ENCODE data around the gene CA5B. TPM values are rescaled to one million over a fixed set of nuclear protein-coding genes. Genes with fewer than 3 reads are reported as not detected.
"Not testable (repeated sequence)": the region's sequence is repeated elsewhere in the genome, so short reads cannot be mapped to it uniquely, and the experiment has no call there.

Gene CA5B
- total RNA-seq, 2 experiments from 2014 or later, result 6.0 to 7.3 TPM

DNA sequence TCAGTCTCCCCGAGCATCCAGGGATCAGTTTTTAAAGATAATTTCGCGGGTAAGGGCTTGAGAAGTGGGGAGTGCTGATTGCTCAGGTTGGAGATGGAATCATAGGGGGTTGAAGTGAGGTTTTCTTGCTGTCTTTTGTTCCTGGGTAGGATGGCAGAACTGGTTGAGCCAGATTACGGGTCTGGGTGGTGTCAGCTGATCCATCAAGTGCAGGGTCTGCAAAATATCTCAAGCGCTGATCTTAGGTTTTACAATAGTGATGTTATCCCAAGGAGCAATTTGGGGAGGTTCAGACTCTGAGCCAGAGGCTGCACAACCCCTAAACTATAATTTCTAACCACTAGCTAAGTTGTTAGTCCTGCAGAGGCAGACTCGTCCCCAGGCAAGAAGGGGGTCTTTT, 8.6 kb downstream of the CA5B start:
- CTCF ChIA-PET, POLR2A ChIA-PET: not testable (repeated sequence)

DNA sequence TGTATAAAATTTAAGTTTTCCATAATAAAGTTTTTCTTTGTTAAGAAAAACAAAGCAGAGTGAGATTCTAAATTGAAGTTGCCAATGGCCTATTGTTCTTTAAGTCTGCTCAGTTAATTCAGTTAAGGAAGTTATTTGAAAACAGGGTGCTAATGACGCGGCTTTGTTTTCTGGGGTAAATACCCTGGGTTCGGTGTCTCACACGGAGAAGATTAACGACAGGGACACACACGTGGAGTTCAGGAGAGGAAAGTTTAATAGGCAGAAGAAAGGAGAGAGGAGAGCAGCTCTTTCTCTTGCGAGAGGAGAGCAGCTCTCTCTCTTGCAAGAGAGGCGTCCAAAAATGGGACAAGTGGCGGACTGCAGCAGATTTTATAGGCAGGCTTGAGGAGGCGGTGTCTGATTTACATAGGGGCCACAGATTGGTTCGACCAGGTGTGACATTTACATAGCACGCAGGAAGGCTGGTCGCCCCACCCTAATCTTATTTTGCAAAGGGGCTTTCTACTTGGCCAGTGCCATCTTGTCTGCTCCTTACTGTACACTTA, 9.6 kb downstream of the CA5B start:
- POLR2A ChIA-PET, result no interaction called here
- CTCF ChIA-PET, result interaction anchor here (2.1 kb wide), 1 partner anchor 9 kb away, joined by 6 read pairs; the partner anchor contains the start of gene CA5B

DNA sequence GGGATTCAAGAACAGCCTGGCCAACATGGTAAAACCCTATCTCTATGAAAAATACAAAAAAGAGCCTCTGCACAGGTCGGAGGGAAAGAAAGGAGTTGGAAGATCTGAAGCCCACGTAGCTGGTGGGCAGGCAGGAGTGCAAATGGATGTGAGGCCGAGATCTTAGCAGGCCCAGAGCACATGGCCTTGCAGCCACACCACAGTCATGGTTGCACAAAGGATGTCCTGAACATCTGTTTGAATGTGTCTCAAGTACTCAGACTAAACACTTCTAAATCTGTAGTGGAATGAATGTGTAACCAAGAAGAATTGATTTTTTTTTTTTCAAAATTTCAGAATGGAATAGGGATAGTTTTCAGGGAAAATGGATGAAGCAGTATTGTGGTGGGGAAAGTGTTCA, 10.8 kb downstream of the CA5B start:
- CTCF ChIA-PET, result interaction anchor here (2.1 kb wide), 1 partner anchor 10 kb away, joined by 6 read pairs; the partner anchor contains the start of gene CA5B
- POLR2A ChIA-PET, result interaction anchor here (1.1 kb wide), 1 partner anchor 10 kb away, joined by 5 read pairs; the partner anchor contains the start of gene CA5B

DNA sequence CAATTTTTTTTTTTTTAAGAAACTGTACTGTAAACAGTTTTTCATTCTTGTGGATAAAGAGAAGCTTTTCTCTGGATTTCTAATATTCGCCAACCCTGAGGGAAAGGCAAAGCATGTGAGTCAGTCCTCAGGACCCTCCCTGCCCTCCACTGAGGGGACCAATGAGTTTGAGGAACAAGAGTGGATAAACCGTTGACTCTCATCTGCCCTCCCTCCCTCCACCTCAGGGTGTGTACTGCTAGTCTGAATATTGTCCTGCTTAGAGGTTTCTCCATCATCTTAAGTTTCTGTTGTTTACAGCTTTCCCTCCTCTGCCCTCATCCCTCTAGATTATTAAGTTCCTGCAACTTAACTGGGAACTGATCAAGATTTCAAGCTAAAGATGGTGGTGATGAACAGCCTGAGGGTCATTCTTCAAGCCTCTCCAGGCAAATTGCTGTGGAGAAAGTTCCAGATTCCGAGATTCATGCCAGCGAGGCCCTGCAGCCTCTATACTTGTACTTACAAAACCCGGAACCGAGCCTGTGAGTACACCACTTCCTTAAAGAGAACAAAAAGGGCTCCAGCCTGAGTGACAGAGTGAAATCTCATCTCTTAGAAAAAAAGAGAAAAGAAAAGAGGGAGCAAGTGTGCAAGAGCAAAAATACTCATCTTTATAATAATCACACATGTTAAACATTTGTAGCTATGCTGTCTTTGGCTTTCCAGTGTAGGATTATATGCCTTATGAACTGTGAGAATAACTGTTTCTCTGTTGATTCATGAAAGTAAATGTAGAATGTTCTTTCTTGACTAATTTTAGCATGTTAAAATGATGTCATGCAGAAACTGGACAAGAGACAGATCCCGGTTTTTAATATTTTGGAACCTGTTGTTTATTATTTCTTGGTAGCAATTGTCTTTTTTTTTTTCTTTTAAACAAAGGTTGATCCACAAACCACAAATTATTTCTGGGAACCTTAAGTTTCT, 11.9 kb downstream of the CA5B start:
- ChIA-PET POLR2A (interaction anchor here (1.1 kb wide), 1 partner anchor 11 kb away, joined by 5 read pairs; the partner anchor contains the start of gene CA5B), CTCF (no interaction called here)

DNA sequence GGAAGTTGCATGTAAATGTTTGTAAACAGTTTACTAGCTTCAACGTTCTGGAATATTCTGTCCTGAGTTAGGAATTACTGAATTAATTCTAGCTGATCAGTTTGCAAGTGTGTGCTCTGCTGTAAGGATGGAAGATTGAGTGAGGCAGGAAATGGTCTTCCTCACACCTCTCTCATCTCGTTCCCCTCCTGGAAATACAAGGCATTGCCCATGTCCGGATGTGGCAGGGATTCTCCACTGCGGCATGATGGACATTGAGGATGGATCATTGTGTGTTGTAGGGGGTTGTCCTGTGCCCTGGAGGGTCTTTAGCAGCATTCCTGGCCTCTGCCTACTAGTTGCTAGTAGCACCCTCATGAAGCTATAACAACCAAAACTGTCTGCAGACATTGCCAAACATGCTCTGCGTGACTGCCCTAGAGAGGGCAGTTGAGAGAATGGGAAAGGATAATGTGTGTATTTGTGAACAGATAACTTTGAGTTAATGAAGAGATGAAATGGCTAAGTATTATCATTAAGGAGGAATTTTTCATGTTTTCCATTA, 12.6 kb downstream of the CA5B start:
- CTCF ChIA-PET, result no interaction called here

DNA sequence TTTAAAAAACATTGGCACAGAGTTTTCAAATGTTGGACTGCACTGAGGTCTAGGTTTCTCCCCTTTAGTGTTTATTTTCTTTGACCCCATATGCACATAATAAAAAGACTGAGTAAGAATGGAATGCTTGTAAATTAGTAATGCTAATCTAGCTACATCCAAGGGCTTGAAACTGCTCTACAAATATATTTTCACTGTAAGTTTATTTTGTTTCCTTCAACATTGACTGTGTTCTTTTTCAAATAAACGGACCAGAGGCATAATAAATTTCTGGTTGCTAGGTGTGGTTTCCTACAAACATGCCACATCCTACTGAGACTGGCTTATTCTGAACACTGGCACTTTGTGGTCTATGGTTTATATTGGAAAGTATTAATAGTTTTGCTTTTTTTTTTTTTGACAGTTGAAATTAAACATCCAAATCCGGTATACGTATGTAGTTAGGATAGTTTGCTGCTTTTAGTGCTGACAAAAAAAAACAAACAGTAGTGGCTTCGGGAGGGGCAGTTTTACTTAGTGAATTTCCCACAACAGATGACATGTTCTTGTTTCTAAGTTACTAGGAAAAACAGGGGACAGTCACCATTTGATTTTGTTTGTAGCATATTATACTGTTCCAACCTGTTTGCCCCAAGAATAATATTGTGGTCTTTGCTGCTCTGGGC, 13.2 kb downstream of the CA5B start:
- POLR2A ChIA-PET, result no interaction called here
- CTCF ChIA-PET, result no interaction called here

More for the DNA sequence above, 12.6 kb downstream of the CA5B start:
- POLR2A ChIA-PET, result no interaction called here

DNA sequence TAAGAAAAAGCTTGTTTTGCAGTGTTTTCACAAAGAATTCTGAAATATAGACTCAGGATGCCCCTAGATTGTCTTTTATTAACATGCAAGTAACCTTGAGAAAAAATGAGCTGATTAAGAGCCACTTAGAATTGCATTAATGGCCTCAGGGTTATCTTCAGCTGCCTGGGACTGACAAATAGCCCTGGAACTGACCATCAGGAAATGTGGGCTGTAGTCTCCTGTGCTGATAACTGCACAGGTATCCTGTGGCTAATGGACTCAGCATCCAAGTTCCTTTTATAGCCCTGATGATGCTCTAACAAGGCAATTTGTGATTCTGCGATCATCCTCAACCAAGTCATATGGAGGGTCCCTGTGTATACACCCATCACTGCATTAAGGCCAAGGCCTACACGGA, 17.0 kb downstream of the CA5B start:
- ChIA-PET CTCF (no interaction called here), POLR2A (no interaction called here)

DNA sequence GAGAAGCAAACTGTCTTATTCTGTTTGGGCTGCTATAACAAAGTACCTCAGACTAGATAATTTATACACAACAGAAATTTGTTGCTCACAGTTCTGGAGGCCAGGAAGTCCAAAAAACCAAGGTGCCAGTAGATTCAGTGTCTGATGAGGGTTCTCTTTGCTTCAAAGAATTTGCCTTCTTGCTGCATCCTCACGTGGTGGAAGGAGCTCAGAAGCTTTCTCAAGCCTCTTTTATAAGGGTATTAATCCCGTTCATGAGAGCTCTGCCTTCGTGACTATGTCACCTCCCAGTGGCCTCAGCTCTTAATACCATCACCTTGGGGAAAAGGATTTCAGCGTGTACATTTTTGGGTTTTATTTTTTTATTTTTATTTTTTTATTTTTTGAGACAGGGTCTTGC, 20.1 kb downstream of the CA5B start:
- CTCF ChIA-PET, result no interaction called here
- POLR2A ChIA-PET, result no interaction called here

DNA sequence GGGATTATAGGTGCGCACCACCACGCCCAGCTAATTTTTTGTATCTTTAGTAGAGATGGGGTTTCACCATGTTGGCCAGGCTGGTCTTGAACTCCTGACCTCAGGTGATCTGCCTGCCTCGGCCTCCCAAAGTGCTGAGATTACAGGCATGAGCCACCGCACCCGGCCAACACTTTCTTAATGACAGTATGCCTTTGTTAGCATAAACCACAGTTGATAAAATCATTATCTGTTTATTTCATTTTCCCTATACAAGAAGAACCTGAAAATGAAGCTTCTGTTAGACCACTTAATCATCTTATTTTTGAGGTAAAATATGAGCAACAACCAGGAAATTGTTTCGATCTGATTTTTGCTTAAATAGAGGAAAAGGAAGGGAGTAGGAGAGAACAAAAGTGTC, 21.8 kb downstream of the CA5B start:
- POLR2A ChIA-PET, result interaction anchor here (1.4 kb wide), 1 partner anchor 21 kb away, joined by 3 read pairs; the partner anchor contains the start of gene CA5B

DNA sequence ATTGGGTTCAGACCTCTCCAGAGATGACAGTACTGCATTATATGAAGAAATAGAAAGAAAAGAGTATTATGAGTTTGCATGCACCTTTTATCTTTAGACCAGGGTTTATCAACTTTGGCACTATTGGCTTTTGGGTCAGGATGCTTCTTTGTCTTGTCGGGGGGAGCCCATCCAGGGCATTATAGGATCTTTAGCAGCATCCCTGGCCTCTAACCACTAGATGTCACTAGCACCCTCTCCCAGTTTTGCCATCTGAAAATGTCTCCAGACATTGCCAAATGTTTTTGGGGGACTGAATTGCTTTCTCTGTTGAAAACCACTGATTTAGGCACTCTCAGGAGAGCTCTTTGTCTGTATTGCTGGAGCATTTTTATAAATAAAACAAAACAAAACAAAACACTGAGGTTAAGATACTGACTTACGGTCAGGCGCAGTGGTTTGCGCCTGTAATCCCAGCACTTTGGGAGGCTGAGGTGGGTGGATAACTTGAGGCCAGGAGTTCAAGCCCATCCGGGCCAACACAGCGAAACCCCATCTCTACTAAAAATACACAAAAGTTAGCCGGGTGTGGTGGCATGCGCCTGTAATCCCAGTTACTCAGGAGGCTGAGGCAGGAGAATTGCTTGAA, 23.6 kb downstream of the CA5B start:
- ChIA-PET POLR2A (no interaction called here), CTCF (no interaction called here)

More for the DNA sequence above, 21.8 kb downstream of the CA5B start:
- CTCF ChIA-PET, result not testable (repeated sequence)

DNA sequence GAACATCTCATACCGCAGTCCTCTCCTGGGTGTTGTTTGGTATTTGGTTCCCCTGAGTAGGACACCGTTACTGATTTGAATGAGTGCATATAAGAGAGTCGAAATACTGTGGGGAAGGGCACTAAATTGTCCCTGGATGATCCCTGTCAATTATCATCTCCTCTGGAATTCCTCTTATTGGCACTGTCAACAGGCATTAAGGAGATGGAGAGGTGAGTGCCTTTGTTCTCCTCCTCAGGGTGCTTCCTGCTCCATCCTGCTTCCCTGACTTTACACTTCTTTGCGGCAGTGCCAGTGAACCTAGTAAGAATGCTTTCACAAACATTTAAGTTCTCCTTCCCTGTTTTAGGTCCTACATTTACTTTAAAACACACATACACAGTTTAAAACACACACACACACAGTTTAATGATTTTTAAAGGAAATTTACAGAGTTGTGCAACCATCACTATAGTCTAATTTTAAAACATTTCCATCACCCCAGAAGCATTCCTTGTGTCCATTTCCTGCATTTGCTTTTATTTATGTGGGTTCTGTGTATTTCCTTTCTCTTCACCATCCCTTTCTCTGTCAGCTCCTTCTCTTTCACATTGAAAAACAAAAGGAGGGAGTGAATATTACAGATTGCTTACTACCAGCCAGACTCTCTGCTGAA, 31.4 kb downstream of the CA5B start:
- ChIA-PET CTCF (no interaction called here), POLR2A (no interaction called here)

DNA sequence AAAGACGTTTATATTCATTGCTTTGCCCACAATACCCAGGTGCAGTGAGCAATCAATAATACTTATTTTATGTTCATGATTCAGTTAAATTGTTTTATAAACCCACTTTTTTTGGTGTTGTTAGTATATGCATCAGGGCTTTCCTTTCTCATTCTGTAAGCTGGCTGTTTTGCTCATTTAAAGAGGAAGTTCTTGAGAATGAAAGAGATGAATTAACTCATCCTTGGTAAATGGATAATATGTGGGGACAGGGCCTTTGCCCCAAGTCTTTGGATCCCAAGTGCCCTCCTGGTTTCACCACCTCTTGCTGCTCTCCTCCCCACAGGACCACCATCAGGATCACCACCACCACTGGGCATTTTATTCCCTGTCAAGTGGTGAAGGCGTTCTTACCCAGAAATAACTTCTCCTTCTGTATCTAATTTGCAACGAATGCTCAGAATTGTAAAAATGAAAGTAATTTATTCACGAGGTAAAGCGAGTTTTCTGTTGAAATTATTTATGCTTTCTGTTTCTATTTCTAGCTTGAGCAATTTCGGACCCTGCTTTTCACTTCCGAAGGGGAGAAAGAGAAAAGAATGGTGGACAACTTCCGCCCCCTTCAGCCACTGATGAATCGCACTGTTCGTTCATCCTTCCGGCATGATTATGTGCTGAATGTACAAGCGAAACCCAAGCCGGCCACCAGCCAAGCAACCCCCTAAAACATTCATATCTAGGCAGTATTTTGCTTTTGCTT, 44.1 kb downstream of the CA5B start:
- ChIA-PET POLR2A (interaction anchor here (1.0 kb wide), 1 partner anchor 73 kb away, joined by 6 read pairs; the partner anchor contains the start of gene AP1S2), CTCF (no interaction called here)

DNA sequence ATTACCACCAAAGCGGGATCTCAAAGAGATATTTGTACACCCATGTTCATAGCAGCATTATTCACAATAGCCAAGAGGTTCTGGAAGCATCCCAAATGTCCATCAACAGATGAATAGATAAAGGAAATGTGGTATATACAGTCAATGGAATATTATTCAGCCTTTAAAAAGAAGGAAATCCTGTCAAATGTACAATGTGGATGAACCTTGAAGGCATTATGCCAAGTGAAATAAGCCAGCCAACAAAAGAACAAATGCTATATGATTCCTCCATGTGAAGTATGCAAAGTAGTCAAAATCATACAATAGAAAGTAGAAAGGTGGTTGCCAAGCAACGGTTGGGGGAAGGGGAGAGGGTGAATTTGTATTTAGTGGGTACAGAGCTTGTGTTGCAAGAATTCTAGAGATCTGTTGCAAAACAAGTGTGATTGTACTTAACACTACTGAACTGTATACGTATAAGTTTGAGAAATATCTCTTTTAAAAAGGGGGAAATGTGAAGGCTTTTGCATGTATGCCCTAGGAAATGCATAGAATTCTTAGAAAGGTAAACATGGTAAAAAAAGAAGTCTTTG, 47.2 kb downstream of the CA5B start:
- ChIA-PET CTCF (no interaction called here), POLR2A (interaction anchor here (0.6 kb wide), 1 partner anchor 9 kb away, joined by 6 read pairs; no protein-coding TSS in a partner anchor)

DNA sequence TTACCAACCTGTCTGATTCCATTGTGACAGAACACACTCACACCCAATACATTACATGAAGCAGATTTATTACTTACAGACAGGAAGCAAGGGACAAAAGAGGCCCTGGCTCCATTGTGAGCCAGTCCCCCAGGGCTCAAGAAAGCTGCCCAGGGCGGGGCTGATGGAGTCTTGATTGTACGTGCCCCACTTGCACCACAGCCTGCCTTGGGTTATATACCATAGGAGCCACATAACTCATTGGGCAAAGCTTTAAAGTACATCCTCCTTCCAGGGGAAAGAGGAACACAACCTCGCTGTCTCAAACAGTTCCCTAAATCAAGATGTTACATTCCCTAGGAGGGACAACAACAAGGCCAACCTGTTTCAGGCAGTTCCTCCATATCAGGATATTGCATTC, 48.8 kb downstream of the CA5B start:
- CTCF ChIA-PET, result no interaction called here
- POLR2A ChIA-PET, result no interaction called here

DNA sequence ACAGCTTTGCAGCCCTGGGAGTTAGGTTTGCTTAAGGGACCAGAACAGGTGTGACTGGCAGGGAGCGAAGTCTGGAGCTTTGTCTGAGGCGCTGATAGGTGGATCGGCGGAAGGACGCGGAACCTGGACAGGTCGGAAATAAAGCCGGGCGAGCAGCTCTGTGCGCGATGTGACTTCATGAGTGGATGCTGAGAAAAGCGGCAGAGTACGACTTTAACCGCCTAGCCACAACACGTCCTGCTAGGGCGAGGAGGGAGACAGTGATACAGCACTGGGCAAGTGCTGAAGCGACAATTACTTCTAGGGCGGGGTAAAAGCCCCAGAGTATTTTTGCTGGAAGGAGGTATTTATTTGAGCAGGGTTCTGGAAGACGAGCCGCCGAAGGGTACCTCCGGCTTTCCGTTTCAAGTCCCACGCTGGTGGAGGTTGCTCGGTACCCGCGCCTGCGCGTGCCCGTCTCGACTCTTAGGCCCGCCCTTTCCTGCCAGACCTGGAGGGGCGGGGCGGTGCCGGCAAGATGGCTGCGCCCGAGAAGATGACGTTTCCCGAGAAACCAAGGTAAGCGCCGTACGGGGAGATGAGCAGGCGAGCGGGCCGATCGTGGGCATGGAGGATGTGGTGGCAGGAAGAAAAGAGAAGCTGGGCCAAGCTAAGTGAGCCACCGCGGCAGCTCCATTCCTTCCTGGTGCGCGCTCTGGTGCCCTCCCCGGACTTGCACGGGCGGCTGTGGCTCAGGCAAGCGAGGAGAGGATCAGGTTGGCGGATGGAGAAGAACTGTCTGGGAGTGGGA, 52.1 kb downstream of the CA5B start, which contains the start of gene ZRSR2:
Gene ZRSR2 (plus strand): TSS at position 506 of the 790 bp plus-strand sequence. CDS start 12 bp downstream, at position 518.
- CTCF ChIA-PET, result interaction anchor here (1.0 kb wide), 1 partner anchor 52 kb away, joined by 3 read pairs; the partner anchor contains the start of gene CA5B

DNA sequence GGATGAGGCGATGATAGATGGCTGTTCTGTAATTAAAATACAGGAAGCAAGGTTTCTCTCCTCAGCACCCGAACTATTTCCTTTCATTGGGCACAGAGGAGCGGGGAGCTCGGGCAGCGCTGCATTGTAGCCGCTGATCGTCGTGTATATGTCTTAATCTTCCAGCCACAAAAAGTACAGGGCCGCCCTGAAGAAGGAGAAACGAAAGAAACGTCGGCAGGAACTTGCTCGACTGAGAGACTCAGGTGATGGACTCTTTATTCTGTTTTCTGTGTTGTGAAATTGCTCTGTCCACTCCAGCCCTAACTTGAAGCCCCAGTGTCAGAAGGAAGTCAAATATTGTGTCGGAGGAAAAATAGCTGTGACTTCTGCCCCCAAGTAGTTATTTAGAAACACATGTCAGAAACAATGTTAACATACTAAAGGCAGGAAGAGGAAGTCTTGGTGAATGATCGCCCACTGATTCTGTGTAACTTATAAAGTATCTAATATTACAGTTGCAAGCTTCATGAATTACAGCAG, 52.8 kb downstream of the CA5B start:
- CTCF ChIA-PET, result interaction anchor here (1.0 kb wide), 1 partner anchor 53 kb away, joined by 3 read pairs; the partner anchor contains the start of gene CA5B
- POLR2A ChIA-PET, result interaction anchor here (1.2 to 1.6 kb wide), 2 partner anchors 53 to 64 kb away, joined by 3 to 5 read pairs; partner anchors contain the start of gene CA5B

More for the DNA sequence above, 52.1 kb downstream of the CA5B start, which contains the start of gene ZRSR2:
- POLR2A ChIA-PET, result interaction anchor here (0.6 to 1.6 kb wide), 3 partner anchors 10 to 65 kb away, joined by 3 to 5 read pairs (median 4); partner anchors contain the start of gene CA5B

DNA sequence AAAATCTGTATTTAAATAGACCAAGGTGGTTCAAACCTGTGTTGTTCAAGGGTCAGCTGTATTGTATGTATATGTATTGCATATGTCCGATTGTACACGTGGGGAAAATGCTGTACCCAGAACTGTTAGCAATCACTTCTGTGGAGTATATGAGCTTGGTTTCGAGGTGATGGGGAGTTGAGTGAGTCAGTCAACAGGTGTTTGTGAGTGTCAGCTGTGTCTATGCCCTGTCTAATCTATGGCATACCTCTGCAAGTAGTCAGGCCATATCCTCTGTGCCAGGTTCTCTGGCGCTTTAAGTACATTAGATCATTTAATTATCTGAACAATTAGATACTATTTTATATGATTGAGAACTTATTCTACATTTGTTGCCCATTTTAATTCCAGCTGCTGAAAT, 59.6 kb downstream of the CA5B start:
- POLR2A ChIA-PET, result no interaction called here
- CTCF ChIA-PET, result no interaction called here
